HepG2 (cell line): ENCODE data around the gene CCNDBP1. TPM values are rescaled to one million over a fixed set of nuclear protein-coding genes. Genes with fewer than 3 reads are reported as not detected.

ENCODE experiments used
- ATAC-seq: fragments of 200-7000 bp; cut with Tn5 transposase; 3 replicates; pipeline ENCODE4 v1.9.1; 2020; ENCODE audit warnings: mild to moderate bottlenecking, moderate library complexity
- BruUV-seq: library from RNA; stranded (reverse); fragments of 400-500 nt; replicated peaks from 2 replicates; lab custom pipeline; 2021; lab: Mats Ljungman, UMichigan
- CTCF ChIA-PET: fragments of 300-600 bp; formaldehyde crosslinking; extraction: SDS; loops from one replicate; lab custom pipeline; 2021; ENCODE audit warnings: low total read pairs, inconsistent platforms, low intra/inter-chr PET ratio; lab: Yijun Ruan, JAX
- POLR2A ChIA-PET: fragments of 350-600 bp; sonication (Branson Sonifier 250); formaldehyde crosslinking; loops from one replicate; lab custom pipeline; 2020; ENCODE audit warnings: antibody characterized with exemption, inconsistent platforms; lab: Yijun Ruan, JAX
- DNase-seq: peaks from one replicate; pipeline ENCODE4 v3.0.0-alpha.2; 2015; ENCODE audit warnings: low spot score
- FAIRE-seq: peaks from 3 replicates; lab custom pipeline; 2011; peaks lifted over from hg19 to GRCh38; lab: Jason Lieb, UNC
- H2AFZ ChIP-seq: one replicate; pipeline ENCODE4 v1.6.1; 2011; ENCODE audit warnings: low read length, inconsistent platforms
- H3K27ac ChIP-seq: fragments of 300-600 bp; 3 replicates; pipeline ENCODE4 v1.8.0; 2011; ENCODE audit warnings: mixed run types, mild to moderate bottlenecking, mixed read lengths, low read length, inconsistent platforms; ENCODE audit not compliant: insufficient read depth; ENCODE audit errors: extremely low read length
- H3K27me3 ChIP-seq, 2 experiments: fragments of 200-600 bp in 1 of 2; 2 replicates in 1 of 2; 3 replicates in 1 of 2; pipeline versions ENCODE4 v1.6.0 to v1.8.0; 2011; ENCODE audit warnings: low read length in 2 of 2, mild to moderate bottlenecking in 2 of 2, moderate library complexity in 2 of 2, inconsistent platforms in 1 of 2; ENCODE audit not compliant: insufficient read depth in 2 of 2, control insufficient read depth in 1 of 2
- H3K36me3 ChIP-seq, 2 experiments: fragments of 200-600 bp in 1 of 2; replicated peaks in 1 of 2; 2 replicates in 1 of 2; 3 replicates in 1 of 2; pipeline versions ENCODE4 v1.5.1 to v1.8.0; 2011; ENCODE audit warnings: low read length in 2 of 2, inconsistent platforms in 1 of 2; ENCODE audit not compliant: insufficient read depth in 2 of 2, control insufficient read depth in 1 of 2
- H3K4me1 ChIP-seq: 2 replicates; pipeline ENCODE4 v1.5.1; 2012; ENCODE audit warnings: low read length, inconsistent platforms; ENCODE audit not compliant: insufficient read depth
- H3K4me2 ChIP-seq: 2 replicates; pipeline ENCODE4 v1.6.0; 2011; ENCODE audit warnings: low read depth, low read length, inconsistent platforms
- H3K4me3 ChIP-seq, 3 experiments: fragments of 200-600 bp in 1 of 3; sonication (generic), shearing (Covaris generic) in 1 of 3; replicated peaks in 1 of 3; 2 replicates each; pipeline ENCODE4 v1.5.1; 2011 to 2016; ENCODE audit warnings: low read length in 3 of 3, inconsistent platforms in 2 of 3, low read depth in 2 of 3, mild to moderate bottlenecking in 2 of 3, control low read depth in 1 of 3, mixed read lengths in 1 of 3; ENCODE audit not compliant: insufficient read depth in 1 of 3
- H3K79me2 ChIP-seq: one replicate; pipeline ENCODE4 v1.6.1; 2011; ENCODE audit warnings: low read length, inconsistent platforms; ENCODE audit not compliant: insufficient read depth
- H3K9ac ChIP-seq: 2 replicates; pipeline ENCODE4 v1.6.0; 2011; ENCODE audit warnings: mild to moderate bottlenecking, low read depth, low read length, inconsistent platforms; ENCODE audit not compliant: insufficient read depth
- H3K9me3 ChIP-seq: 2 replicates; pipeline ENCODE4 v1.5.1; 2012; ENCODE audit warnings: mild to moderate bottlenecking, low read length
- H4K20me1 ChIP-seq: 2 replicates; pipeline ENCODE4 v1.6.0; 2011; ENCODE audit warnings: inconsistent platforms, mild to moderate bottlenecking, low read length, moderate library complexity; ENCODE audit not compliant: insufficient read depth
- CCAR2 ChIP-seq: fragments of 200-400 bp; formaldehyde crosslinking; optimal IDR thresholded peaks from 2 replicates; pipeline ENCODE3; 2018; ENCODE audit warnings: low read depth, mild to moderate bottlenecking, low read length, moderate library complexity
- FOXM1 ChIP-seq: sonication (generic); formaldehyde crosslinking; IDR thresholded peaks from 2 replicates; pipeline ENCODE4 v1.5.0; 2020; ENCODE audit warnings: missing genetic modification reagents
- LCORL ChIP-seq, 2 experiments: fragments of 450-650 bp in 1 of 2; sonication (generic) in 1 of 2; formaldehyde crosslinking in 1 of 2; IDR thresholded peaks; 2 replicates each; pipeline versions ENCODE4 v1.5.0 to v1.6.1; 2017 to 2020; ENCODE audit warnings: antibody characterized with exemption in 1 of 2, missing genetic modification reagents in 1 of 2
- U2AF2 ChIP-seq: fragments of 200-400 bp; formaldehyde crosslinking; IDR thresholded peaks from 2 replicates; pipeline ENCODE4 v1.6.1; 2017; ENCODE audit warnings: low read depth, mild to moderate bottlenecking, low read length
- ZNF225 ChIP-seq: sonication (generic); formaldehyde crosslinking; IDR thresholded peaks from 2 replicates; pipeline ENCODE4 v1.4.0; 2020; ENCODE audit warnings: mild to moderate bottlenecking, missing genetic modification reagents
- ZNF547 ChIP-seq: sonication (generic); formaldehyde crosslinking; IDR thresholded peaks from 2 replicates; pipeline ENCODE4 v1.5.1; 2020; ENCODE audit warnings: mild to moderate bottlenecking, missing genetic modification reagents
- in situ Hi-C: cut with HindIII; loops from 2 replicates; pipeline ENCODE4 v1.10.0; 2017; ENCODE audit warnings: low pct_unique_long_range_greater_than_20kb; ENCODE audit not compliant: extremely low pct_ligation_motif_present
- intact Hi-C: fragments of 100-400 bp; cut with micrococcal nuclease; formaldehyde crosslinking; loops from one replicate; pipeline ENCODE4 v1.10.0; 2022; ENCODE audit not compliant: unreplicated experiment
- polyA plus RNA-seq, 8 experiments: library from polyadenylated mRNA; depleted of rRNA in 3 of 8; stranded (reverse) in 7 of 8; unstranded in 1 of 8; fragments of >200 nt; fragmentation: Illumina TruSeq in 4 of 8; extraction: Trizol in 4 of 8; gene quantifications; 2 replicates each; pipeline versions ENCODE4 v1.2.1 to v1.2.3, GENCODE V29; 2011 to 2016; ENCODE audit warnings: low read depth in 4 of 8, missing spikeins in 1 of 8, mixed read lengths in 1 of 8; ENCODE audit not compliant: insufficient read depth in 1 of 8
- total RNA-seq, 5 experiments: library from RNA; depleted of rRNA; stranded (reverse); fragments of >200 nt; fragmentation: Illumina TruSeq; extraction: Trizol; gene quantifications; 2 replicates each; pipeline ENCODE4 v1.2.3, GENCODE V29; 2016; ENCODE audit warnings: low read depth in 1 of 5
- TF ChIP-seq, protein P1 (sequence below): sonication (generic); formaldehyde crosslinking; IDR thresholded peaks from 2 replicates; pipeline ENCODE4 v1.5.1; 2020; ENCODE audit warnings: mild to moderate bottlenecking, missing genetic modification reagents, borderline replicate concordance
- TF ChIP-seq, protein P2 (sequence below): sonication (generic); formaldehyde crosslinking; IDR thresholded peaks from 2 replicates; pipeline ENCODE4 v1.4.0; 2020; ENCODE audit warnings: missing genetic modification reagents, borderline replicate concordance
- TF ChIP-seq, protein P3 (sequence below): sonication (generic); formaldehyde crosslinking; IDR thresholded peaks from 2 replicates; pipeline ENCODE4 v1.4.0; 2020; ENCODE audit warnings: missing genetic modification reagents
- TF ChIP-seq, protein P4 (sequence below): sonication (generic); formaldehyde crosslinking; IDR thresholded peaks from 2 replicates; pipeline ENCODE4 v1.5.0; 2020; ENCODE audit warnings: missing genetic modification reagents, mild to moderate bottlenecking, borderline replicate concordance

CCNDBP1 gene
- total and polyA plus RNA-seq, 2 of the 13 experiments (the other 11 are each of a cell fraction or from before 2014, with no cell fraction given), result 24.8 to 42.3 TPM

DNA sequence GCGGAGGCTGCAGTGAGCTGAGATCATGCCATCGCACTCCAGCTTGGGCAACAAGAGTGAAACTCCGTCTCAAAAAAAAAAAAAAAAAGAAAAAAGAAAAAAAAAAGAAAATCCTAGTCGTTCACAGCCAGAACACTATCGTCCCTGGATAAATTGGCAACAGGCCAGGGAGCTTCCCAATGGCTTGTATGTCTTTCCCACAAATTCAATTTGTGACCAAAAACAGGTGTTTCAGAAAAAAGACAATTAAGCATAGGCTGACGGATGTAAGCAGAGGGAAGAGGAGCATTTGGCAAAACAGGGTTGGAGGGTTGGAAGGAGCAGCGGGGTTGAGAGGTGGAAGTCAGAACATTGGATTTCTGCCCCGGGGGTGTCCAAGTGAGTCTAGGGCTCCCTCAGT lies 27.1 kb downstream of the CCNDBP1 start (continued):
- TF ChIP-seq, protein P1, sequence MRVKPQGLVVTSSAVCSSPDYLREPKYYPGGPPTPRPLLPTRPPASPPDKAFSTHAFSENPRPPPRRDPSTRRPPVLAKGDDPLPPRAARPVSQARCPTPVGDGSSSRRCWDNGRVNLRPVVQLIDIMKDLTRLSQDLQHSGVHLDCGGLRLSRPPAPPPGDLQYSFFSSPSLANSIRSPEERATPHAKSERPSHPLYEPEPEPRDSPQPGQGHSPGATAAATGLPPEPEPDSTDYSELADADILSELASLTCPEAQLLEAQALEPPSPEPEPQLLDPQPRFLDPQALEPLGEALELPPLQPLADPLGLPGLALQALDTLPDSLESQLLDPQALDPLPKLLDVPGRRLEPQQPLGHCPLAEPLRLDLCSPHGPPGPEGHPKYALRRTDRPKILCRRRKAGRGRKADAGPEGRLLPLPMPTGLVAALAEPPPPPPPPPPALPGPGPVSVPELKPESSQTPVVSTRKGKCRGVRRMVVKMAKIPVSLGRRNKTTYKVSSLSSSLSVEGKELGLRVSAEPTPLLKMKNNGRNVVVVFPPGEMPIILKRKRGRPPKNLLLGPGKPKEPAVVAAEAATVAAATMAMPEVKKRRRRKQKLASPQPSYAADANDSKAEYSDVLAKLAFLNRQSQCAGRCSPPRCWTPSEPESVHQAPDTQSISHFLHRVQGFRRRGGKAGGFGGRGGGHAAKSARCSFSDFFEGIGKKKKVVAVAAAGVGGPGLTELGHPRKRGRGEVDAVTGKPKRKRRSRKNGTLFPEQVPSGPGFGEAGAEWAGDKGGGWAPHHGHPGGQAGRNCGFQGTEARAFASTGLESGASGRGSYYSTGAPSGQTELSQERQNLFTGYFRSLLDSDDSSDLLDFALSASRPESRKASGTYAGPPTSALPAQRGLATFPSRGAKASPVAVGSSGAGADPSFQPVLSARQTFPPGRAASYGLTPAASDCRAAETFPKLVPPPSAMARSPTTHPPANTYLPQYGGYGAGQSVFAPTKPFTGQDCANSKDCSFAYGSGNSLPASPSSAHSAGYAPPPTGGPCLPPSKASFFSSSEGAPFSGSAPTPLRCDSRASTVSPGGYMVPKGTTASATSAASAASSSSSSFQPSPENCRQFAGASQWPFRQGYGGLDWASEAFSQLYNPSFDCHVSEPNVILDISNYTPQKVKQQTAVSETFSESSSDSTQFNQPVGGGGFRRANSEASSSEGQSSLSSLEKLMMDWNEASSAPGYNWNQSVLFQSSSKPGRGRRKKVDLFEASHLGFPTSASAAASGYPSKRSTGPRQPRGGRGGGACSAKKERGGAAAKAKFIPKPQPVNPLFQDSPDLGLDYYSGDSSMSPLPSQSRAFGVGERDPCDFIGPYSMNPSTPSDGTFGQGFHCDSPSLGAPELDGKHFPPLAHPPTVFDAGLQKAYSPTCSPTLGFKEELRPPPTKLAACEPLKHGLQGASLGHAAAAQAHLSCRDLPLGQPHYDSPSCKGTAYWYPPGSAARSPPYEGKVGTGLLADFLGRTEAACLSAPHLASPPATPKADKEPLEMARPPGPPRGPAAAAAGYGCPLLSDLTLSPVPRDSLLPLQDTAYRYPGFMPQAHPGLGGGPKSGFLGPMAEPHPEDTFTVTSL, result no peak

DNA sequence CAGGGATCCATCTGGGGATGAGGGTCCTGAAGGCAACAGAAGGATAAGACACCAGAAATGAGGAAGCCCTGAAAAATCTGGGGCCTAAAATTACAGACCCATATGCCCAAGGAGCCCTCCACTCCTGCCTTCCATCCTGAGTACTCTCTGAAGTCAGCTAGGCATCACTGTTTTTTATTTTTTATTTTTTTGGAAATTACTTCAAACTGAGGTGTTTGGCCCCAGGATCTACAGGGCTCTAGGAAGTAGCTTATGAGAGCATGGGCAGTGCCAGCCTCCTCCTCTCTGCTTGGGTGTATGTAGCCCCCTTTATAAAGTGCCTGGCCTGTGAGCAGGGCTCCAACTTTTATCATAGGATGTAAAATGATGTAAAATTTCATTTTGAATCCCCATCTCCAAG lies 27.7 kb downstream of the CCNDBP1 start:
- H3K9me3 ChIP-seq, result no peaks in the 10 kb centered on the region
- no peak overlapping the region for H3K4me3 ChIP-seq
- H3K27me3 ChIP-seq, result peaks cover 1 to 46% of the 10 kb centered on the region in 2 experiments; a peak in 3 of 5 replicates
- no TSS peak for BruUV-seq
- H3K27ac ChIP-seq, result no peak overlapping the region
- no peak overlapping the region for H3K4me2 ChIP-seq
- DNase-seq, result no peak
- intact Hi-C loops (no loop called here), in situ Hi-C loops (loop anchor here (25.0 kb wide), 1 partner anchor 501 kb away; no protein-coding TSS in a partner anchor)
- no peak overlapping the region for H2AFZ ChIP-seq
- H3K4me1 ChIP-seq, result no peaks in the 10 kb centered on the region
- H3K9ac ChIP-seq, result no peak overlapping the region
- no peaks in the 10 kb centered on the region for H3K79me2 ChIP-seq
- no peak for ATAC-seq
- no peak for FAIRE-seq
- H3K36me3 ChIP-seq, result no peaks in the 10 kb centered on the region
- POLR2A ChIA-PET, result no interaction called here
- H4K20me1 ChIP-seq, result no peaks in the 10 kb centered on the region
- CTCF ChIA-PET, result no interaction called here
- TF ChIP-seq, protein P2, sequence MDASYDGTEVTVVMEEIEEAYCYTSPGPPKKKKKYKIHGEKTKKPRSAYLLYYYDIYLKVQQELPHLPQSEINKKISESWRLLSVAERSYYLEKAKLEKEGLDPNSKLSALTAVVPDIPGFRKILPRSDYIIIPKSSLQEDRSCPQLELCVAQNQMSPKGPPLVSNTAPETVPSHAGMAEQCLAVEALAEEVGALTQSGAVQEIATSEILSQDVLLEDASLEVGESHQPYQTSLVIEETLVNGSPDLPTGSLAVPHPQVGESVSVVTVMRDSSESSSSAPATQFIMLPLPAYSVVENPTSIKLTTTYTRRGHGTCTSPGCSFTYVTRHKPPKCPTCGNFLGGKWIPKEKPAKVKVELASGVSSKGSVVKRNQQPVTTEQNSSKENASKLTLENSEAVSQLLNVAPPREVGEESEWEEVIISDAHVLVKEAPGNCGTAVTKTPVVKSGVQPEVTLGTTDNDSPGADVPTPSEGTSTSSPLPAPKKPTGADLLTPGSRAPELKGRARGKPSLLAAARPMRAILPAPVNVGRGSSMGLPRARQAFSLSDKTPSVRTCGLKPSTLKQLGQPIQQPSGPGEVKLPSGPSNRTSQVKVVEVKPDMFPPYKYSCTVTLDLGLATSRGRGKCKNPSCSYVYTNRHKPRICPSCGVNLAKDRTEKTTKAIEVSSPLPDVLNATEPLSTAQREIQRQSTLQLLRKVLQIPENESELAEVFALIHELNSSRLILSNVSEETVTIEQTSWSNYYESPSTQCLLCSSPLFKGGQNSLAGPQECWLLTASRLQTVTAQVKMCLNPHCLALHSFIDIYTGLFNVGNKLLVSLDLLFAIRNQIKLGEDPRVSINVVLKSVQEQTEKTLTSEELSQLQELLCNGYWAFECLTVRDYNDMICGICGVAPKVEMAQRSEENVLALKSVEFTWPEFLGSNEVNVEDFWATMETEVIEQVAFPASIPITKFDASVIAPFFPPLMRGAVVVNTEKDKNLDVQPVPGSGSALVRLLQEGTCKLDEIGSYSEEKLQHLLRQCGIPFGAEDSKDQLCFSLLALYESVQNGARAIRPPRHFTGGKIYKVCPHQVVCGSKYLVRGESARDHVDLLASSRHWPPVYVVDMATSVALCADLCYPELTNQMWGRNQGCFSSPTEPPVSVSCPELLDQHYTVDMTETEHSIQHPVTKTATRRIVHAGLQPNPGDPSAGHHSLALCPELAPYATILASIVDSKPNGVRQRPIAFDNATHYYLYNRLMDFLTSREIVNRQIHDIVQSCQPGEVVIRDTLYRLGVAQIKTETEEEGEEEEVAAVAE (CRISPR knock-in tag), result no peak
- TF ChIP-seq LCORL (IDR thresholded peaks at IDR 0.05) (no peak), LCORL (CRISPR knock-in tag; IDR thresholded peaks at IDR 0.05) (no peak), ZNF225 (no peak), ZNF547 (CRISPR knock-in tag) (no peak), FOXM1 (CRISPR knock-in tag) (no peak), CCAR2 (no peak), U2AF2 (no peak)
- TF ChIP-seq, protein P3, sequence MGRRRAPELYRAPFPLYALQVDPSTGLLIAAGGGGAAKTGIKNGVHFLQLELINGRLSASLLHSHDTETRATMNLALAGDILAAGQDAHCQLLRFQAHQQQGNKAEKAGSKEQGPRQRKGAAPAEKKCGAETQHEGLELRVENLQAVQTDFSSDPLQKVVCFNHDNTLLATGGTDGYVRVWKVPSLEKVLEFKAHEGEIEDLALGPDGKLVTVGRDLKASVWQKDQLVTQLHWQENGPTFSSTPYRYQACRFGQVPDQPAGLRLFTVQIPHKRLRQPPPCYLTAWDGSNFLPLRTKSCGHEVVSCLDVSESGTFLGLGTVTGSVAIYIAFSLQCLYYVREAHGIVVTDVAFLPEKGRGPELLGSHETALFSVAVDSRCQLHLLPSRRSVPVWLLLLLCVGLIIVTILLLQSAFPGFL (CRISPR knock-in tag), result no peak
- TF ChIP-seq, protein P4, sequence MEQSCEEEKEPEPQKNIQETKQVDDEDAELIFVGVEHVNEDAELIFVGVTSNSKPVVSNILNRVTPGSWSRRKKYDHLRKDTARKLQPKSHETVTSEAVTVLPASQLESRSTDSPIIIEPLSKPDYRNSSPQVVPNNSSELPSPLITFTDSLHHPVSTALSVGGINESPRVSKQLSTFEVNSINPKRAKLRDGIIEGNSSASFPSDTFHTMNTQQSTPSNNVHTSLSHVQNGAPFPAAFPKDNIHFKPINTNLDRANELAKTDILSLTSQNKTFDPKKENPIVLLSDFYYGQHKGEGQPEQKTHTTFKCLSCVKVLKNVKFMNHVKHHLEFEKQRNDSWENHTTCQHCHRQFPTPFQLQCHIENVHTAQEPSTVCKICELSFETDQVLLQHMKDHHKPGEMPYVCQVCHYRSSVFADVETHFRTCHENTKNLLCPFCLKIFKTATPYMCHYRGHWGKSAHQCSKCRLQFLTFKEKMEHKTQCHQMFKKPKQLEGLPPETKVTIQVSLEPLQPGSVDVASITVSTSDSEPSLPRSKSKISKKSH (CRISPR knock-in tag), result no peak
